ENCODE data around the gene P2RX4. TPM values are rescaled to one million over a fixed set of nuclear protein-coding genes. Genes with fewer than 3 reads are reported as not detected.

Gene P2RX4
- total and polyA plus RNA-seq, 2 of the 8 experiments (the other 6 are each of a cell fraction or from before 2014, with no cell fraction given), result 9.5 to 12.2 TPM

GRCh38 chr12:121166356-121166755, 43.6 kb upstream of the P2RX4 start:
- ChIA-PET POLR2A (ENCODE audit: partially characterized antibody) (no interaction called here), CTCF (ENCODE audit: partially characterized antibody) (interaction anchor here (0.5 to 0.8 kb wide), 3 partner anchors 55 to 389 kb away, joined by 3 read pairs; no protein-coding TSS in a partner anchor)
- Histone ChIP-seq H3K79me2 (ENCODE audit: control insufficient read depth in 1 of 2, insufficient read depth in 2 of 2, low read length in 2 of 2) (no peaks in the 10 kb centered on the region), H3K23me2 (ENCODE audit: low read depth, low read length) (no peaks in the 10 kb centered on the region), H3K27me3 (replicated peaks in 1 of 4; ENCODE audit: control insufficient read depth in 3 of 4, extremely low read depth in 1 of 4, insufficient read depth in 3 of 4, low read length in 3 of 4) (no peaks in the 10 kb centered on the region), H3K9ac (replicated peaks in 1 of 4; ENCODE audit: extremely low read depth in 1 of 4, low read depth in 3 of 4, low read length in 3 of 4) (no peak overlapping the region), H2BK12ac (ENCODE audit: low read depth, low read length) (no peak overlapping the region), H3K18ac (ENCODE audit: extremely low read depth, low read length) (no peak overlapping the region), H3K9me3 (ENCODE audit: insufficient read depth in 2 of 2, low read depth in 1 of 2, low read length in 1 of 2) (no peaks in the 10 kb centered on the region), H3K4me3 (ENCODE audit: extremely low read depth in 1 of 4, insufficient read depth in 2 of 4, low read depth in 3 of 4, low read length in 4 of 4) (no peak overlapping the region), H2BK120ac (replicated peaks; ENCODE audit: low read depth, low read length) (no peak overlapping the region), H2BK15ac (ENCODE audit: low read length) (no peak overlapping the region), H2AFZ (ENCODE audit: low read length) (no peak overlapping the region), H3K36me3 (ENCODE audit: control insufficient read depth in 2 of 4, insufficient read depth in 4 of 4, low read length in 3 of 4) (no peaks in the 10 kb centered on the region), H3K4me2 (ENCODE audit: insufficient read depth in 1 of 2, low read depth in 2 of 2, low read length in 2 of 2) (no peak overlapping the region), H3K14ac (ENCODE audit: insufficient read length) (no peak overlapping the region), H4K5ac (ENCODE audit: insufficient read length, low read depth, low read length) (no peak overlapping the region), H4K8ac (ENCODE audit: extremely low read depth, insufficient read depth, low read length) (no peak overlapping the region), H3K56ac (replicated peaks; ENCODE audit: insufficient read length, low read depth, low read length) (no peak overlapping the region), H3K27ac (ENCODE audit: low read depth, low read length) (no peak overlapping the region), H2BK20ac (ENCODE audit: low read length) (no peak overlapping the region), H4K20me1 (replicated peaks in 1 of 2; ENCODE audit: control insufficient read depth in 1 of 2, insufficient read depth in 2 of 2, low read length in 2 of 2) (no peaks in the 10 kb centered on the region), H2AK5ac (ENCODE audit: low read depth, low read length) (no peak overlapping the region), H3K4me1 (replicated peaks in 1 of 4; ENCODE audit: control insufficient read depth in 3 of 4, insufficient read depth in 4 of 4, low read length in 3 of 4) (no peaks in the 10 kb centered on the region), H3K79me1 (ENCODE audit: low read depth, low read length) (no peaks in the 10 kb centered on the region), H3K23ac (ENCODE audit: insufficient read length) (no peak overlapping the region), H3K4ac (replicated peaks; ENCODE audit: insufficient read length, low read depth, low read length) (no peak overlapping the region), H4K91ac (replicated peaks; ENCODE audit: insufficient read length, low read length) (no peak overlapping the region), H2BK5ac (ENCODE audit: low read depth, low read length) (no peak overlapping the region)
- FAIRE-seq (no peak), DNase-seq (ENCODE audit: low read depth in 1 of 2, low spot score in 2 of 2) (no peak)
- TF ChIP-seq ATF3 (IDR thresholded peaks at IDR 0.05; ENCODE audit: insufficient read depth, low read depth, low read length) (no peak), TEAD4 (IDR thresholded peaks at IDR 0.05; ENCODE audit: low read depth, low read length) (peak; percentile 35; the same call in 1 of the 2 replicates), HDAC2 (IDR thresholded peaks at IDR 0.05; ENCODE audit: borderline replicate concordance in 1 of 2, low read depth in 2 of 2, low read length in 2 of 2) (no peak)
- WGBS, 2 experiments (ENCODE audit: extremely low coverage in 1 of 2, insufficient coverage in 1 of 2, insufficient read length in 1 of 2, insufficient replicate concordance in 2 of 2, low coverage in 1 of 2, low lambda C conversion rate in 2 of 2, missing lambda C conversion rate in 1 of 2), result 87% methylated on average over 1 of the region's 1 CpG; no CpG with 5 or more reads in 1 of the 2 experiments
